IPS-NIHi7 (cell line): ENCODE results near the gene ARMC6.

Experiments used
- DNase-seq: peaks from one replicate; pipeline ENCODE4 v3.0.0; 2012; ENCODE audit warnings: mixed read lengths; ENCODE audit errors: extremely low spot score

The ARMC6 gene

GRCh38 chr19:19107654-19108053 is 74.3 kb downstream of the ARMC6 start:
- no peak for DNase-seq
